SK-N-SH treated with all-trans-retinoic acid at 6 μM for 48 hours (cell line): ENCODE measurements around the gene SLC5A5.
"Not testable (repeated sequence)": the region's sequence is repeated elsewhere in the genome, so short reads cannot be mapped to it uniquely, and the experiment has no call there.

Experiments
- ATAC-seq: fragments of 200-7000 bp; cut with Tn5 transposase; 3 replicates; pipeline ENCODE4 v1.9.1; 2020; ENCODE audit warnings: mild to moderate bottlenecking, moderate library complexity
- CSDC2 ChIP-seq: fragments of 250-450 bp; sonication (Bioruptor Pico); IDR thresholded peaks from 2 replicates; pipeline ENCODE4 v1.5.0; 2020; ENCODE audit warnings: mild to moderate bottlenecking, moderate library complexity
- ESRRG ChIP-seq: fragments of 250-450 bp; sonication (Bioruptor Pico); IDR thresholded peaks from 2 replicates; pipeline ENCODE4 v1.6.1; 2021; ENCODE audit warnings: mild to moderate bottlenecking
- GLIS3 ChIP-seq: fragments of 250-450 bp; sonication (Bioruptor Pico); IDR thresholded peaks from 2 replicates; pipeline ENCODE4 v1.5.0; 2020; ENCODE audit warnings: mild to moderate bottlenecking, moderate library complexity
- PPARA ChIP-seq: fragments of 250-450 bp; sonication (Bioruptor Pico); IDR thresholded peaks from 2 replicates; pipeline ENCODE4 v1.5.0; 2020; ENCODE audit warnings: mild to moderate bottlenecking, borderline replicate concordance
- RARB ChIP-seq: fragments of 250-450 bp; sonication (Bioruptor Pico); IDR thresholded peaks from 2 replicates; pipeline ENCODE4 v1.8.0; 2021; ENCODE audit warnings: mild to moderate bottlenecking, moderate library complexity
- SNAI2 ChIP-seq: fragments of 250-450 bp; sonication (Bioruptor Pico); IDR thresholded peaks from 2 replicates; pipeline ENCODE4 v1.5.0; 2020; ENCODE audit warnings: mild to moderate bottlenecking, moderate library complexity
- TCF4 ChIP-seq: fragments of 250-450 bp; sonication (Bioruptor Pico); IDR thresholded peaks from 2 replicates; pipeline ENCODE4 v1.8.0; 2021; ENCODE audit warnings: mild to moderate bottlenecking, moderate library complexity, borderline replicate concordance
- TOX ChIP-seq: fragments of 250-450 bp; sonication (Bioruptor Pico); IDR thresholded peaks from 2 replicates; pipeline ENCODE4 v1.8.0; 2021; ENCODE audit warnings: mild to moderate bottlenecking, moderate library complexity, borderline replicate concordance
- ZC3H10 ChIP-seq: fragments of 250-450 bp; sonication (Bioruptor Pico); IDR thresholded peaks from 2 replicates; pipeline ENCODE4 v1.5.1; 2021; ENCODE audit warnings: mild to moderate bottlenecking, moderate library complexity
- ZFP3 ChIP-seq: fragments of 250-450 bp; sonication (Bioruptor Pico); IDR thresholded peaks from 2 replicates; pipeline ENCODE4 v1.5.0; 2020; ENCODE audit warnings: mild to moderate bottlenecking, moderate library complexity
- ZFP30 ChIP-seq: fragments of 450-650 bp; formaldehyde crosslinking; IDR thresholded peaks from 2 replicates; pipeline ENCODE4 v1.5.0; 2022; ENCODE audit warnings: mild to moderate bottlenecking, moderate library complexity
- ZNF565 ChIP-seq: fragments of 450-650 bp; formaldehyde crosslinking; conservative IDR thresholded peaks from 2 replicates; pipeline ENCODE4 v1.5.0; 2020; ENCODE audit warnings: low read depth, mild to moderate bottlenecking, moderate library complexity
- ZNF70 ChIP-seq: fragments of 450-650 bp; formaldehyde crosslinking; IDR thresholded peaks from 2 replicates; pipeline ENCODE4 v1.5.0; 2020; ENCODE audit warnings: mild to moderate bottlenecking, moderate library complexity
- ZNF8 ChIP-seq: fragments of 450-650 bp; formaldehyde crosslinking; IDR thresholded peaks from 2 replicates; pipeline ENCODE4 v1.5.0; 2020; ENCODE audit warnings: mild to moderate bottlenecking, moderate library complexity
- TF ChIP-seq, protein P1 (sequence below): fragments of 250-450 bp; sonication (Bioruptor Pico); IDR thresholded peaks from 2 replicates; pipeline ENCODE4 v1.5.1; 2020; ENCODE audit warnings: low read depth, mild to moderate bottlenecking, moderate library complexity
- TF ChIP-seq, protein P2 (sequence below): fragments of 250-450 bp; sonication (Bioruptor Pico); IDR thresholded peaks from 2 replicates; pipeline ENCODE4 v1.8.0; 2020; ENCODE audit warnings: mild to moderate bottlenecking, moderate library complexity, borderline replicate concordance
- TF ChIP-seq, protein P3 (sequence below): fragments of 250-450 bp; sonication (Bioruptor Pico); IDR thresholded peaks from 2 replicates; pipeline ENCODE4 v1.5.0; 2020; ENCODE audit warnings: mild to moderate bottlenecking, moderate library complexity
- TF ChIP-seq, protein P4 (sequence below): fragments of 250-450 bp; sonication (Bioruptor Pico); IDR thresholded peaks from 2 replicates; pipeline ENCODE4 v1.8.0; 2021; ENCODE audit warnings: low read depth, mild to moderate bottlenecking, moderate library complexity, borderline replicate concordance

Gene SLC5A5

GRCh38 chr19:17909003-17909732 lies 37.4 kb downstream of the SLC5A5 start:
- TF ChIP-seq ESRRG (CRISPR knock-in tag) (no peak), ZNF8 (no peak), SNAI2 (no peak), ZNF565 (CRISPR knock-in tag) (no peak), ZC3H10 (CRISPR knock-in tag) (no peak)
- TF ChIP-seq, protein P1, sequence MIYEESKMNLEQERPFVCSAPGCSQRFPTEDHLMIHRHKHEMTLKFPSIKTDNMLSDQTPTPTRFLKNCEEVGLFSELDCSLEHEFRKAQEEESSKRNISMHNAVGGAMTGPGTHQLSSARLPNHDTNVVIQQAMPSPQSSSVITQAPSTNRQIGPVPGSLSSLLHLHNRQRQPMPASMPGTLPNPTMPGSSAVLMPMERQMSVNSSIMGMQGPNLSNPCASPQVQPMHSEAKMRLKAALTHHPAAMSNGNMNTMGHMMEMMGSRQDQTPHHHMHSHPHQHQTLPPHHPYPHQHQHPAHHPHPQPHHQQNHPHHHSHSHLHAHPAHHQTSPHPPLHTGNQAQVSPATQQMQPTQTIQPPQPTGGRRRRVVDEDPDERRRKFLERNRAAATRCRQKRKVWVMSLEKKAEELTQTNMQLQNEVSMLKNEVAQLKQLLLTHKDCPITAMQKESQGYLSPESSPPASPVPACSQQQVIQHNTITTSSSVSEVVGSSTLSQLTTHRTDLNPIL (CRISPR knock-in tag), result no peak
- TF ChIP-seq, all 23 proteins: peak for 0
- no peak for ATAC-seq

DNA sequence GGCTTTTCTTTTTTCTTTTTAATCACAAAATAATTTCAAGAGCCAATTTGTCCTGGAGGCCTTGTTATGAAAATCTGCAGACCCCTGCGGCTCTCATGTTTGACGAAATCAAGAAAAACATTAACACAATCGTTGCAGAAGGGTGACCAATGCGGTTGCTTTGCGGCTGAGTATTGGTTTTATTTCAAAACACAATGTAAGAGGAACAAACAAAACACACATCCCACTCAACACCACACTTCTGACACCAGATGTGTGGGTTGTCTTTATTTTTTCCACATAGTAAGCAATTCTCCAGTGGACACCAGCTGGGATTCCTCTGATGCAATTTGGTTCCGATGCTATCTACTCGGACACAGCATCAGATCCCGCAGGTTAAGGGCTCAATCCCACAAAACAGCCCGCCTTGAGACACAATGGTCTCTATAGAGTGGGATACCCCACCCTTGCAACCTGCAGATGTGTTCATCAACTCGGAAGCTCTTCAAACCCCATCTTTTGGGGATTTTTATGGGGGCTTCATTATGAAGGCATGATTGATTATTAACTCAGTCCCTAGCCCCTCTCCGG lies 39.1 kb downstream of the SLC5A5 start:
- ATAC-seq, result no peak
- TF ChIP-seq TOX (CRISPR knock-in tag), result no peak
- TF ChIP-seq RARB (CRISPR knock-in tag), result no peak
- no peak for TF ChIP-seq SNAI2
- TF ChIP-seq, protein P2, sequence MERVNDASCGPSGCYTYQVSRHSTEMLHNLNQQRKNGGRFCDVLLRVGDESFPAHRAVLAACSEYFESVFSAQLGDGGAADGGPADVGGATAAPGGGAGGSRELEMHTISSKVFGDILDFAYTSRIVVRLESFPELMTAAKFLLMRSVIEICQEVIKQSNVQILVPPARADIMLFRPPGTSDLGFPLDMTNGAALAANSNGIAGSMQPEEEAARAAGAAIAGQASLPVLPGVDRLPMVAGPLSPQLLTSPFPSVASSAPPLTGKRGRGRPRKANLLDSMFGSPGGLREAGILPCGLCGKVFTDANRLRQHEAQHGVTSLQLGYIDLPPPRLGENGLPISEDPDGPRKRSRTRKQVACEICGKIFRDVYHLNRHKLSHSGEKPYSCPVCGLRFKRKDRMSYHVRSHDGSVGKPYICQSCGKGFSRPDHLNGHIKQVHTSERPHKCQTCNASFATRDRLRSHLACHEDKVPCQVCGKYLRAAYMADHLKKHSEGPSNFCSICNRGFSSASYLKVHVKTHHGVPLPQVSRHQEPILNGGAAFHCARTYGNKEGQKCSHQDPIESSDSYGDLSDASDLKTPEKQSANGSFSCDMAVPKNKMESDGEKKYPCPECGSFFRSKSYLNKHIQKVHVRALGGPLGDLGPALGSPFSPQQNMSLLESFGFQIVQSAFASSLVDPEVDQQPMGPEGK (CRISPR knock-in tag), result no peak
- no peak for TF ChIP-seq TCF4
- no peak for TF ChIP-seq PPARA
- TF ChIP-seq, protein P3, sequence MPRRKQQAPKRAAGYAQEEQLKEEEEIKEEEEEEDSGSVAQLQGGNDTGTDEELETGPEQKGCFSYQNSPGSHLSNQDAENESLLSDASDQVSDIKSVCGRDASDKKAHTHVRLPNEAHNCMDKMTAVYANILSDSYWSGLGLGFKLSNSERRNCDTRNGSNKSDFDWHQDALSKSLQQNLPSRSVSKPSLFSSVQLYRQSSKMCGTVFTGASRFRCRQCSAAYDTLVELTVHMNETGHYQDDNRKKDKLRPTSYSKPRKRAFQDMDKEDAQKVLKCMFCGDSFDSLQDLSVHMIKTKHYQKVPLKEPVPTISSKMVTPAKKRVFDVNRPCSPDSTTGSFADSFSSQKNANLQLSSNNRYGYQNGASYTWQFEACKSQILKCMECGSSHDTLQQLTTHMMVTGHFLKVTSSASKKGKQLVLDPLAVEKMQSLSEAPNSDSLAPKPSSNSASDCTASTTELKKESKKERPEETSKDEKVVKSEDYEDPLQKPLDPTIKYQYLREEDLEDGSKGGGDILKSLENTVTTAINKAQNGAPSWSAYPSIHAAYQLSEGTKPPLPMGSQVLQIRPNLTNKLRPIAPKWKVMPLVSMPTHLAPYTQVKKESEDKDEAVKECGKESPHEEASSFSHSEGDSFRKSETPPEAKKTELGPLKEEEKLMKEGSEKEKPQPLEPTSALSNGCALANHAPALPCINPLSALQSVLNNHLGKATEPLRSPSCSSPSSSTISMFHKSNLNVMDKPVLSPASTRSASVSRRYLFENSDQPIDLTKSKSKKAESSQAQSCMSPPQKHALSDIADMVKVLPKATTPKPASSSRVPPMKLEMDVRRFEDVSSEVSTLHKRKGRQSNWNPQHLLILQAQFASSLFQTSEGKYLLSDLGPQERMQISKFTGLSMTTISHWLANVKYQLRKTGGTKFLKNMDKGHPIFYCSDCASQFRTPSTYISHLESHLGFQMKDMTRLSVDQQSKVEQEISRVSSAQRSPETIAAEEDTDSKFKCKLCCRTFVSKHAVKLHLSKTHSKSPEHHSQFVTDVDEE (CRISPR knock-in tag), result no peak
- no peak for TF ChIP-seq ESRRG (CRISPR knock-in tag)
- no peak for TF ChIP-seq ZFP3 (CRISPR knock-in tag)

- TF ChIP-seq CSDC2 (CRISPR knock-in tag) (no peak), ZFP30 (CRISPR knock-in tag) (no peak), SNAI2 (no peak), ZFP3 (CRISPR knock-in tag) (no peak), TOX (CRISPR knock-in tag) (no peak), ZNF565 (CRISPR knock-in tag) (no peak), GLIS3 (CRISPR knock-in tag) (no peak), ZNF70 (CRISPR knock-in tag) (no peak), TCF4 (no peak)
- TF ChIP-seq, protein P1 (CRISPR knock-in tag), result no peak
- TF ChIP-seq, protein P4, sequence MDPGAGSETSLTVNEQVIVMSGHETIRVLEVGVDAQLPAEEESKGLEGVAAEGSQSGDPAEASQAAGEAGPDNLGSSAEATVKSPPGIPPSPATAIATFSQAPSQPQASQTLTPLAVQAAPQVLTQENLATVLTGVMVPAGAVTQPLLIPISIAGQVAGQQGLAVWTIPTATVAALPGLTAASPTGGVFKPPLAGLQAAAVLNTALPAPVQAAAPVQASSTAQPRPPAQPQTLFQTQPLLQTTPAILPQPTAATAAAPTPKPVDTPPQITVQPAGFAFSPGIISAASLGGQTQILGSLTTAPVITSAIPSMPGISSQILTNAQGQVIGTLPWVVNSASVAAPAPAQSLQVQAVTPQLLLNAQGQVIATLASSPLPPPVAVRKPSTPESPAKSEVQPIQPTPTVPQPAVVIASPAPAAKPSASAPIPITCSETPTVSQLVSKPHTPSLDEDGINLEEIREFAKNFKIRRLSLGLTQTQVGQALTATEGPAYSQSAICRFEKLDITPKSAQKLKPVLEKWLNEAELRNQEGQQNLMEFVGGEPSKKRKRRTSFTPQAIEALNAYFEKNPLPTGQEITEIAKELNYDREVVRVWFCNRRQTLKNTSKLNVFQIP (CRISPR knock-in tag), result no peak
- TF ChIP-seq, protein P2 (CRISPR knock-in tag), result no peak
- no peak for ATAC-seq
These were observed 44.3 kb downstream of the SLC5A5 start for GRCh38 chr19:17915940-17916593.

DNA sequence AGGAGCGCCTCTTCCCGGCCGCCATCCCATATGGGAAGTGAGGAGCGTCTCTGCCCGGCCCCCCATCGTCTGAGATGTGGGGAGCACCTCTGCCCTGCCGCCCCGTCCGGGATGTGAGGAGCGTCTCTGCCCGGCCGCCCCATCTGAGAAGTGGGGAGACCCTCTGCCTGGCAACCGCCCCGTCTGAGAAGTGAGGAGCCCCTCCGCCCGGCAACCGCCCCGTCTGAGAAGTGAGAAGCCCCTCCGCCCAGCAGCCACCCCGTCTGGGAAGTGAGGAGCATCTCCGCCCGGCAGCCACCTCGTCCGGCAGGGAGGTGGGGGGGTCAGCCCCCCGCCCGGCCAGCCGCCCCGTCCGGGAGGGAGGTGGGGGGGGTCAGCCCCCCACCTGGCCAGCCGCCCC lies 46.4 kb downstream of the SLC5A5 start:
- ATAC-seq, result not testable (repeated sequence)

DNA sequence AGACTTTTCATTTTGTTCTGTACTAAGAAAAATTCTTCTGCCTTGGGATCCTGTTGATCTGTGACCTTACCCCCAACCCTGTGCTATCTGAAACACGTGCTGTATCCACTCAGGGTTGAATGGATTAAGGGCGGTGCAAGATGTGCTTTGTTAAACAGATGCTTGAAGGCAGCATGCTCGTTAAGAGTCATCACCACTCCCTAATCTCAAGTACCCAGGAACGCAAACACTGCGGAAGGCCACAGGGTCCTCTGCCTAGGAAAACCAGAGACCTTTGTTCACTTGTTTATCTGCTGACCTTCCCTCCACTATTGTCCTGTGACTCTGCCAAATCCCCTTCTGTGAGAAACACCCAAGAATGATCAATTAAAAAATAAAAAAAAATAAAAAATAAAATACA lies 47.4 kb downstream of the SLC5A5 start:
- ATAC-seq, result not testable (repeated sequence)
